Measurements from ENCODE around the gene ZDHHC14. TPM values are rescaled to one million over a fixed set of nuclear protein-coding genes. Genes with fewer than 3 reads are reported as not detected.

ZDHHC14 gene
- total RNA-seq, 1 experiment from 2014 or later: 4.9 TPM

- no peak overlapping the region for H2AFZ ChIP-seq (ENCODE audit: low read length)
- H3K9me2 ChIP-seq (replicated peaks; ENCODE audit: low read length): no peaks in the 10 kb centered on the region
- DNase-seq (no peak), ATAC-seq (no peak)
- no peak overlapping the region for H3K27ac ChIP-seq (ENCODE audit: low read length)
- H3K79me2 ChIP-seq (ENCODE audit: low read length): no peaks in the 10 kb centered on the region
- H3K4me2 ChIP-seq (ENCODE audit: low read length): no peak overlapping the region
- TF ChIP-seq CTCF (conservative IDR thresholded peaks at IDR 0.05; ENCODE audit: low read depth, low read length) (no peak), EZH2phosphoT487 (IDR thresholded peaks at IDR 0.05; ENCODE audit: borderline replicate concordance, low read length) (no peak), EZH2 (IDR thresholded peaks at IDR 0.05; ENCODE audit: low read length, unreplicated experiment) (no peak)
- H3K4me1 ChIP-seq (ENCODE audit: insufficient read depth, low read length): no peaks in the 10 kb centered on the region
- no peaks in the 10 kb centered on the region for H3F3A ChIP-seq (ENCODE audit: low read length, unreplicated experiment)
- H3K9ac ChIP-seq (ENCODE audit: low read length): no peak overlapping the region
- H4K20me1 ChIP-seq (ENCODE audit: low read length): no peaks in the 10 kb centered on the region
- ChIA-PET CTCF (no interaction called here), POLR2A (ENCODE audit: unreplicated experiment) (no interaction called here)
- BruUV-seq (replicated peaks): no TSS peak
- H3K4me3 ChIP-seq (ENCODE audit: low read length): no peak overlapping the region
- no peaks in the 10 kb centered on the region for H3K9me3 ChIP-seq (ENCODE audit: low read length)
- H3K27me3 ChIP-seq (ENCODE audit: low read length): no peaks in the 10 kb centered on the region
- intact Hi-C loops (cut with micrococcal nuclease): no loop called here
- no peaks in the 10 kb centered on the region for H3K36me3 ChIP-seq (ENCODE audit: low read depth, low read length)
Measured at GRCh38 chr6:157525292-157525889, 144.4 kb downstream of the ZDHHC14 start.

DNA sequence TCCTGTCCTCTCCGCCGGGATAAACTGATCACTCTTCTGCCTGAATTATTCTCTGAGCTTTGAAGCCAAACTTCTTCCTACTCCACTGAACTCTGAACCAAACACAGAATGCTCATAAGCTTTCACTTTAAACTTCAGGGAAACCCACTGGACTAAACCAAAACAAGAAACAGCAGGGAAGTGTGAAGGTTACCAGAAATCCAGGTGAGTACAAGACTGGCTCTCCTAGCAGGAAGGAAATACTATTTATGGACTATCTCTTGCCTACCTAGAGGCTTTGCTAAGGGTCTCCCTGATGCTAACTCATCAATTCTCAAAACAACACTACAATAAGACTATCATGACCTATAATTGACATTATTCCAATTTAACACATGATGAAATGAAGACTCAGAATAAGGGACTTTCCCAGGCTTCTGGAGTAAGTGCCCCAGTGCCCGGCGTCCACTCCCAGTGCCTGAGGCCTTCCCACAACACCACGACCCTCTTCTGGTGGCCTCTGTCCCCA, 145.0 kb downstream of the ZDHHC14 start:
- no TSS peak for BruUV-seq (replicated peaks)
- Histone ChIP-seq H3K9me2 (replicated peaks; ENCODE audit: low read length) (no peaks in the 10 kb centered on the region), H3K9ac (ENCODE audit: low read length) (no peak overlapping the region), H3K4me2 (ENCODE audit: low read length) (no peak overlapping the region), H3F3A (ENCODE audit: low read length, unreplicated experiment) (no peaks in the 10 kb centered on the region), H2AFZ (ENCODE audit: low read length) (no peak overlapping the region), H3K36me3 (ENCODE audit: low read depth, low read length) (no peaks in the 10 kb centered on the region), H3K27ac (ENCODE audit: low read length) (no peak overlapping the region), H3K27me3 (ENCODE audit: low read length) (no peaks in the 10 kb centered on the region), H3K4me3 (ENCODE audit: low read length) (no peak overlapping the region), H4K20me1 (ENCODE audit: low read length) (no peaks in the 10 kb centered on the region), H3K4me1 (ENCODE audit: insufficient read depth, low read length) (no peaks in the 10 kb centered on the region), H3K79me2 (ENCODE audit: low read length) (no peaks in the 10 kb centered on the region), H3K9me3 (ENCODE audit: low read length) (no peaks in the 10 kb centered on the region)
- POLR2A ChIA-PET (ENCODE audit: unreplicated experiment): no interaction called here
- intact Hi-C loops (cut with micrococcal nuclease): no loop called here
- ATAC-seq: no peak
- no peak for DNase-seq
- CTCF ChIA-PET: no interaction called here
- TF ChIP-seq EZH2 (IDR thresholded peaks at IDR 0.05; ENCODE audit: low read length, unreplicated experiment): no peak
- TF ChIP-seq EZH2phosphoT487 (IDR thresholded peaks at IDR 0.05; ENCODE audit: borderline replicate concordance, low read length): no peak
- TF ChIP-seq CTCF (conservative IDR thresholded peaks at IDR 0.05; ENCODE audit: low read depth, low read length): no peak

DNA sequence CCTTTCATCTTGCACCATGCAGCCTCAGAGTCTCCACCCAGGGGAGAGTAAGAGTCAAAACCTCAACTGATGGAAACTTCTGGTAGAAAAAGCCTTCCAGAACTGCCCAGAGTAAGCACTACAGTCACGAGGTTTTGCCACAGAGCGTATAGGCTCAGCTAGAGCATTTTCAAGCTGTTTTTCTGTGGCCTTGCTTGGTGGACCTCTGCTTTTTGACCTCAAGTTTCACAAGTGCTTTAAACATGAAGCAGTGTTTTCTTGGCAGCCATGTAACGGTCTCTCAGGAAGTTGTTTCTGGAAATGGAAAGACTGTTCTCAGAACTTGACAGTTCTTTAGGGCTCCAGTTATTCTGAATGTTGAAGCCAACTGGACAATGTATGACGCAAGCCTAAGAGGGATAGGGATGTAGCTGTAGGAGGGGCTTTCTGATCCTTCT, 146.5 kb downstream of the ZDHHC14 start:
- Histone ChIP-seq H3K79me2 (ENCODE audit: low read length) (no peaks in the 10 kb centered on the region), H3K9me2 (replicated peaks; ENCODE audit: low read length) (no peaks in the 10 kb centered on the region), H3K9ac (ENCODE audit: low read length) (no peak overlapping the region), H4K20me1 (ENCODE audit: low read length) (no peaks in the 10 kb centered on the region), H3K27ac (ENCODE audit: low read length) (no peak overlapping the region), H3K4me2 (ENCODE audit: low read length) (no peak overlapping the region), H3F3A (ENCODE audit: low read length, unreplicated experiment) (no peaks in the 10 kb centered on the region), H3K4me1 (ENCODE audit: insufficient read depth, low read length) (no peaks in the 10 kb centered on the region), H3K4me3 (ENCODE audit: low read length) (no peak overlapping the region), H3K36me3 (ENCODE audit: low read depth, low read length) (no peaks in the 10 kb centered on the region), H2AFZ (ENCODE audit: low read length) (no peak overlapping the region), H3K9me3 (ENCODE audit: low read length) (no peaks in the 10 kb centered on the region), H3K27me3 (ENCODE audit: low read length) (no peaks in the 10 kb centered on the region)
- intact Hi-C loops (cut with micrococcal nuclease): no loop called here
- TF ChIP-seq CTCF (conservative IDR thresholded peaks at IDR 0.05; ENCODE audit: low read depth, low read length) (no peak), EZH2phosphoT487 (IDR thresholded peaks at IDR 0.05; ENCODE audit: borderline replicate concordance, low read length) (no peak), EZH2 (IDR thresholded peaks at IDR 0.05; ENCODE audit: low read length, unreplicated experiment) (no peak)
- ATAC-seq (no peak), DNase-seq (no peak)
- POLR2A ChIA-PET (ENCODE audit: unreplicated experiment): no interaction called here
- BruUV-seq (replicated peaks): no TSS peak
- CTCF ChIA-PET: interaction anchor here (0.6 kb wide), 1 partner anchor 1647 kb away, joined by 3 read pairs; no protein-coding TSS in a partner anchor

All from PC-3 (cell line).